GM19099 (cell line): Measurements from ENCODE around the gene WFDC13.

Experiments used
- POLR2A ChIP-seq: IDR thresholded peaks from 3 replicates; pipeline ENCODE4 v1.6.1; 2011; ENCODE audit warnings: low read depth; ENCODE audit not compliant: insufficient read length; ENCODE audit errors: extremely low read depth

The WFDC13 gene

DNA sequence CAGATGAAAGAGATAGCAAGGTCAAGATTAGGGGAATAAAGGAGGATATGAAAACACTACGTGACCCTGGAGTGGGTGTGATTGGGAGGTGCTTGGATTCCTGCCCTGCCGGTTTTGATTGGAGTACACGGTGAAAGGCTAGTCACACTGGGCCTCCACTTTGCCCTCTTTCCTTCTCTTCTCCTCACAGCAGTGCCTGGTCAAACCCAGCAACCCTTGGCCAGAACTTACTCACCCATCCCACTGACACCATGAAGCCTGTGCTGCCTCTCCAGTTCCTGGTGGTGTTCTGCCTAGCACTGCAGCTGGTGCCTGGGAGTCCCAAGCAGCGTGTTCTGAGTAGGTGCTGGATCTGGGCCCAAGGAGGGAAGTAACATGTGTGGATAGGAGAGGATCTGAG is at the start of gene WFDC13:
Gene WFDC13 (plus strand): TSS at position 166 of the 400 bp plus-strand sequence. CDS start 86 bp downstream, at position 252.
- no peak for TF ChIP-seq POLR2A

GRCh38 chr20:45670139-45670538 is 31.7 kb upstream of the WFDC13 start, which contains the start of gene WFDC11:
TSS of gene WFDC11 (minus strand) at chr20:45670239. CDS start at chr20:45650600, 19,639 bp downstream.
- TF ChIP-seq POLR2A = no peak

- no peak for TF ChIP-seq POLR2A
These were observed 29.1 kb upstream of the WFDC13 start for GRCh38 chr20:45672765-45673164.

GRCh38 chr20:45679650-45680049 is 22.2 kb upstream of the WFDC13 start:
- no peak for TF ChIP-seq POLR2A

- no peak for TF ChIP-seq POLR2A
These were observed 15.9 kb upstream of the WFDC13 start for GRCh38 chr20:45685896-45686295.

DNA sequence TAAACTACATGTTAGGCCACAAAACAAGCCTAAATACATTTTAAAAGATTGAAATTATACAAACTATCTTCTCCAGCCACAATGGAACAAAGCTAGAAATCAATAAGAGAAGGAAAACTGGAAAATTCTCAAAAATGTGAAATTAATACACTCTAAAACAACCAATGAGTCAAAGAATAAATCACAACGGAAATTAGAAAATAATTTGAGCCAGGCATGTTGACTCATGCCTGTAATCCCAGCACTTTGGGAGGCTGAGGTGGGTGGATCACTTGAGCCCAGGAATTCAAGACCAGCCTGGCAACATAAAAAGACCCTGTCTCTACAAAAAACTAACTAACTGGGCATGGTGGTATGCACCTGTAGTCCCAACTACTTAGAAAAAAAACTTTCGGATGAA is 6.3 kb upstream of the WFDC13 start:
- TF ChIP-seq POLR2A = no peak

- no peak for TF ChIP-seq POLR2A
These were observed 734 bp upstream of the WFDC13 start for GRCh38 chr20:45701104-45701503.

- TF ChIP-seq POLR2A = no peak
These were observed 3.3 kb downstream of the WFDC13 start, which contains the start of gene WFDC10B for GRCh38 chr20:45704969-45705637. TSS of gene WFDC10B (minus strand) at chr20:45705019. CDS start at chr20:45685992, 19,027 bp downstream.

- TF ChIP-seq POLR2A = no peak
These were observed 20.2 kb downstream of the WFDC13 start, which contains the start of gene SPINT4 for GRCh38 chr20:45722047-45722446. TSS of gene SPINT4 (plus strand) at chr20:45722347. CDS start at chr20:45722368, 21 bp downstream.

DNA sequence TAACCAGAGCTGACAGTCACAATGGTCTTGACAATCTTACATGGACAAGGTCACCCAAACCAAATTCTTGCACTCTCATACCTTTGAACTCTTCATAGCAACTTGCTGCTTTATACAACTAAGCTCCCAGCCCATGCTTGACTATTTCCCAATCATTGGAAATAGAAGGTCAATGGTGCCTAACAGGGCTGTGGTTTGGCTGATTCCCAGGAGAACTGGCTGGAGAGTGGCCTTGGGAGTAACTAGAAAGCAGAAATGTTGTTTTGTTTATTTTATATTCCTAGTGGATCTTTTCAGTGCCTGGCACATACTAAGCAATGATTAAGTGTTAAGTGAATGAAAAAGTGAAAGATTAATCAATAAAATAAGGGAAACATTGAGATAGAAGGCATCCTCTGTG is 23.3 kb downstream of the WFDC13 start:
- no peak for TF ChIP-seq POLR2A

- TF ChIP-seq POLR2A = no peak
These were observed 25.2 kb downstream of the WFDC13 start for GRCh38 chr20:45727044-45727443.

DNA sequence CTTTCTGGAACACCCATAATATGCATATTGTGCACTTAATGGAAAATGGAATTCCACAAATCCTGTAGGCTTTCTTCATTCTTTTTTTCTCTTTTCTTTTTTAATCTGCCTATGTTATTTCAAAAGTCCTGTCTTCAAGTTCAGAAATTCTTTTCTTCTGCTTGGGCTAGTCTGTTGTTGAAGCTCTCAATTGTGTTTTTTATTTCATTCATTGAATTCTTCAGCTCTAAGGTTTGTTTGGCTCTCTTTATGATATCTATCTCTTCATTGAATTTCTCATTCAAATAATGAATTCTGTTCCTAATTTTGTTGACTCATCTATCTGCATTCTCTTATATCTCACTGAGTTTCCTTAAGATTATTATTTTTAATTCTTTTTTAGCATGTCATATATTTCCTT is 30.4 kb downstream of the WFDC13 start:
- no peak for TF ChIP-seq POLR2A

- no peak for TF ChIP-seq POLR2A
These were observed 33.7 kb downstream of the WFDC13 start for GRCh38 chr20:45735552-45735951.

DNA sequence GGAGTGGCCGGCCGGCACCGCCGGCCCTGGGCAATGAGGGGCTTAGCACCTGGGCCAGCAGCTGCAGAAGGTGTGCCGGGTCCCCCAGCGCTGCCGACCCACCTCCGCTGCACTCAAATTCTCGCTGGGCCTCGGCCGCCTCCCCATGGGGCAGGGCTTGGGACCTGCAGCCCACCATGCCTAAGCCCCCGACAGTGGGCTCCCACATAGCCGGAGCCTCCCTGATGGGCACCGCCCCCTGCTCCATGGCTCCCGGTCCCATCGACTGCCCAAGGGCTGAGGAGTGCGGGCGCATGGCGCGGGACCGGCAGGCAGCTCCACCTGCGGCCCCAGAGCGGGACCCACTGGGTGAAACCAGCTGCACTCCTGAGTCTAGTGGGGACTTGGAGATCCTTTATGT is 34.1 kb downstream of the WFDC13 start:
- TF ChIP-seq POLR2A = no peak

GRCh38 chr20:45742596-45742995 is 40.8 kb downstream of the WFDC13 start:
- TF ChIP-seq POLR2A = no peak

- no peak for TF ChIP-seq POLR2A
These were observed 43.2 kb downstream of the WFDC13 start for GRCh38 chr20:45745015-45745414.

GRCh38 chr20:45751721-45752120 is 49.9 kb downstream of the WFDC13 start:
- TF ChIP-seq POLR2A = no peak

DNA sequence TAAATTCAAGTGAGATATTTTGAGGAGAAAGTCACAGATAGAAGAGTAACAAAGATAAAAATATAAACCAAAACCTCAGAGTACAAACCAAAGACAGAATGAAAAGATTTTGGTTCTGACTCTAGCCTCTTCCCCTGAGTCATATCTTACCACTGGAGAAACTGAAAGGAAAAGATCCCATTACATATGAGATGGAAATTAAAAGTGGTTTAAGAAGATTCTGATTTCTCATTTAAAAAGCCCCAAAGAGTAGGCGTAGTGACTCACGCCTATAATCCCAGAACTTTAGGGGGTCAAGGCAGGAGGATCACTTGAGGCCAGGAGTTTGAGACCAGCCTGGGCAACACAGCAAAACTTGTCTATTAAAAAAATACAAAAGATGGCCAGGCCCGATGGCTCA is 50.9 kb downstream of the WFDC13 start:
- TF ChIP-seq POLR2A = no peak

- TF ChIP-seq POLR2A = no peak
These were observed 56.3 kb downstream of the WFDC13 start for GRCh38 chr20:45758096-45758495.
